Skeletal muscle cell (primary cell): ENCODE data around the gene MSL2.

Source experiments
- DNase-seq: peaks from one replicate; pipeline ENCODE4 v3.0.0-alpha.2; 2010; ENCODE audit warnings: low read depth
- H3K4me3 ChIP-seq: 2 replicates; pipeline ENCODE4 v1.5.1; 2011; ENCODE audit warnings: low read depth, mild to moderate bottlenecking, control low read depth, low read length, moderate library complexity

Gene MSL2

GRCh38 chr3:136106101-136106500, 90.0 kb downstream of the MSL2 start:
- H3K4me3 ChIP-seq = no peak overlapping the region

GRCh38 chr3:136105044-136105443, 91.1 kb downstream of the MSL2 start:
- DNase-seq = no peak
- H3K4me3 ChIP-seq = no peak overlapping the region

More at GRCh38 chr3:136106101-136106500, 90.0 kb downstream of the MSL2 start:
- DNase-seq = no peak
